HG03066 (cell line): Measurements from ENCODE around the gene ITGAD.

Experiments used
- ATAC-seq: cut with Tn5 transposase; IDR thresholded peaks from one replicate; pipeline ENCODE4 v1.9.1; 2021; ENCODE audit warnings: low read depth; ENCODE audit not compliant: unreplicated experiment

The ITGAD gene

GRCh38 chr16:31473264-31473984, 80.3 kb downstream of the ITGAD start:
- no peak for ATAC-seq

GRCh38 chr16:31474173-31474714, 81.1 kb downstream of the ITGAD start:
- ATAC-seq = no peak

GRCh38 chr16:31474773-31475738, 81.9 kb downstream of the ITGAD start:
- ATAC-seq = no peak

- ATAC-seq = no peak
Measured at GRCh38 chr16:31475946-31476302, 82.8 kb downstream of the ITGAD start.
